Epithelial cell of esophagus (primary cell): Measurements from ENCODE around the gene C16orf89.
A peak's percentile ranks its signal among the peaks of the same experiment; 100 is the strongest.

Source experiments
- DNase-seq: peaks from one replicate; pipeline ENCODE4 v3.0.0; 2010; ENCODE audit warnings: low read depth
- H3K4me3 ChIP-seq: 2 replicates; pipeline ENCODE4 v1.5.1; 2011; ENCODE audit warnings: mild to moderate bottlenecking, low read length, control low read depth
- CTCF ChIP-seq: IDR thresholded peaks from 2 replicates; pipeline ENCODE4 v1.5.1; 2011; ENCODE audit warnings: low read depth, mild to moderate bottlenecking, low read length, control low read depth, inconsistent platforms; ENCODE audit not compliant: insufficient read depth; ENCODE audit errors: missing control alignments

C16orf89 gene

GRCh38 chr16:5069854-5070253 lies 4.1 kb upstream of the C16orf89 start:
- DNase-seq: no peak
- TF ChIP-seq CTCF: no peak

DNA sequence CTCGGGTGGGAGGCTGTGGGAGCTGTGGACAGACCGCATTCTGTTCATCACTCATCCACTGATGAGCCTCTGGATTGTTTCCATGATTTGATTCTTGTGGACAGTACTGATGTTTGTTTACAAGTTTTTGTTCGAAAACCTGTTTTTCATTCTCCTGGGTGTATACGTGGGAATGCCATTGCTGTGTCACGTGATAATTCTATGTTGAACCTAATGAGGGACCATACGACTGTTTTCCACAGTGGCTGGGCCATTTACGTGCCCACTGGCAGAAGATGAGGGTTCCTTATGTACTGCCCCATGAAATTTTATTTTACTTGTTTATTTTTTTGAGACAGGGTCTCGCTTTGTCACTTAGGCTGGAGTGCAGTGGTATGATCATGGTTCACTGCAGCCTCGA lies 3.3 kb upstream of the C16orf89 start:
- no peak for DNase-seq
- no peak for TF ChIP-seq CTCF
- no peak overlapping the region for H3K4me3 ChIP-seq

More at GRCh38 chr16:5069854-5070253, 4.1 kb upstream of the C16orf89 start:
- no peak overlapping the region for H3K4me3 ChIP-seq

GRCh38 chr16:5066511-5066910 lies 755 bp upstream of the C16orf89 start:
- no peak for DNase-seq
- TF ChIP-seq CTCF: no peak
- no peak overlapping the region for H3K4me3 ChIP-seq

GRCh38 chr16:5065326-5065725 lies 430 bp downstream of the C16orf89 start:
- no peak for DNase-seq
- no peak overlapping the region for H3K4me3 ChIP-seq
- TF ChIP-seq CTCF: no peak

DNA sequence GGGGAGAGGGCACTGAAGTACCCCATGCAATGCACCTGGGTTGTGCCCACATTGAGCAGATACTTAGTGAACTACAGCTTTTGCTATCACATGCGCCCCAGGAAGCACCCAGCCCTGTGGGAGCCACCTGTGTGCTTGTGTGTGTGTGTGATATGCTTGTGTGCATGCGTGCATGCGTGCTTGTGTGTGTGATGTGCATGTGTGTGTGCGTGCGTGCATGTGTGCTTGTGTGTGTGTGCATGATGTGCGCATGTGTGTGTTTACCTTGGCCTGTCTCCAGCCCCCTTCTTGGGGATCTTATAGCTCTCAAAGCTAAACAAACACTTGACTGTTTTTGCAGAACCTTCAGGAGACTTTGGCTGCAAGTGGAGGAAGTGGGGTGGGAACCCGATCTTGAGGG lies 841 bp downstream of the C16orf89 start:
- TF ChIP-seq CTCF: no peak
- no peak for DNase-seq
- H3K4me3 ChIP-seq: no peak overlapping the region

DNA sequence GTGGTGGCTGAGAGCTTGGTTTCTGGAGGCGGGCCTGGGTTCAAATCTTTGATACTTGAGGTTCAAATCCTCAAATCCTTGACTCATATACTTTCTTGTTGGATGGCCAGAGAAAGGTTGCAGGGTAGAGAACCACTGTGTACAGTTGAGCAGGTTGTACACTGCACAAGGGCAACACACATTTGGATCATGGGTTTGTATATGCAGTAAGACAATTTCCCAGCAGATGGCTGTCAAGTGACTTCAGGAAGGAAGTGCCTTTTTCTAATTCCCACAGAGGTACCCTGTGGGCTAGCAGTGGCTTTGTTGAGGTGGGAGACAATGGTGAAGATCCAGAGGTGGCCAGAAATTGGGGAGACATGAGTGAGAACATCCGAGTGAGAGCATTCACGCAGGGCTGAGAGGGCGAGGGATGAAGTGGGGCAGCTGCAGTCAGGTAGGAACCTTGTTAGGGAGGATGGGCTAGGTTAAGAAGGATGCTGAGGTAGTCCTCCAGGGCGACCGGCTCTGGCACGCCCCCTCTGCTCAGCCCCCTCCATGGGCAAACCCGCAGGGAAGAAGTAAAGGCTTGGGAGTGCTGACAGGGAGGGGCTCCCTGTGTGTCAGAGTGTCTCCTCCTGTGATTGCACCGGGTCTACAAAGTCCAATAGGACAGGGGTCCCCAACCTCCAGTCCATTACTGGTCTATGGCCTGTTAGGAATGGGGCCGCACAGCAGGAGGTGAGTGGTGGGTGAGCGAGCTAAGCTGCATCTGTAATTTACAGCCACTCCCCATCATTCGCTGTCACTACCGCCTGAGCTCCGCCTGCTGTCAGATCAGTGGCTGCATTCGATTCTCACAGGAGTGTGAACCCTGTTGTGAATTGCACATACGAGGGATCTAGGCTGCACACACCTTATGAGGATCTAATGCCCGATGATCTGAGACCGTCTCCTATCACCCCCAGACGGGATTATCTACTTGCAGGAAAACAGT lies 2.7 kb downstream of the C16orf89 start:
- TF ChIP-seq CTCF: peak; percentile 10
- no peak overlapping the region for H3K4me3 ChIP-seq
- no peak for DNase-seq
